HEK293 (cell line): ENCODE data around the gene PRKCE.

Experiments
- CTCF ChIA-PET: fragments of 350-600 bp; formaldehyde crosslinking; extraction: SDS; loops from one replicate; lab custom pipeline; 2021; ENCODE audit warnings: antibody characterized with exemption; lab: Yijun Ruan, JAX
- POLR2A ChIA-PET: fragments of 300-600 bp; formaldehyde crosslinking; extraction: SDS; loops from one replicate; lab custom pipeline; 2020; ENCODE audit warnings: antibody characterized with exemption, inconsistent platforms; lab: Yijun Ruan, JAX
- H3K27ac ChIP-seq: fragments of 200-500 bp; sonication (Bioruptor generic); 2 replicates; pipeline ENCODE4 v1.5.1; 2014; ENCODE audit warnings: low read depth, low read length, control low read depth, inconsistent platforms; ENCODE audit errors: extremely low read depth
- H3K36me3 ChIP-seq, 2 experiments: fragments of 200-500 bp in 1 of 2; sonication (Bioruptor generic) in 1 of 2; 1 replicate in 1 of 2; 2 replicates in 1 of 2; pipeline ENCODE4 v1.5.1; 2014 to 2017; ENCODE audit warnings: inconsistent platforms in 2 of 2, low read length in 2 of 2; ENCODE audit not compliant: control insufficient read depth in 2 of 2, insufficient read depth in 1 of 2
- H3K4me1 ChIP-seq: fragments of 200-500 bp; sonication (Bioruptor generic); 2 replicates; pipeline ENCODE4 v1.5.1; 2014; ENCODE audit warnings: mild to moderate bottlenecking, low read length, inconsistent platforms; ENCODE audit not compliant: control insufficient read depth, insufficient read depth
- H3K4me3 ChIP-seq: 2 replicates; pipeline ENCODE4 v1.5.1; 2011; ENCODE audit warnings: low read depth, mild to moderate bottlenecking, control low read depth, low read length, moderate library complexity
- H3K9me3 ChIP-seq: fragments of 200-500 bp; sonication (Bioruptor generic); 2 replicates; pipeline ENCODE4 v1.5.1; 2014; ENCODE audit warnings: low read depth, low read length, inconsistent platforms; ENCODE audit not compliant: control insufficient read depth, insufficient read depth
- ELK4 ChIP-seq: IDR thresholded peaks from 2 replicates; pipeline ENCODE4 v1.6.1; 2011; ENCODE audit warnings: mild to moderate bottlenecking, low read depth, low read length, borderline replicate concordance
- GLIS1 ChIP-seq: fragments of 450-650 bp; formaldehyde crosslinking; IDR thresholded peaks from 2 replicates; pipeline ENCODE4 v1.5.1; 2016; ENCODE audit warnings: missing biosample characterization, missing genetic modification characterization
- HIC1 ChIP-seq: fragments of 450-650 bp; formaldehyde crosslinking; IDR thresholded peaks from 2 replicates; pipeline ENCODE4 v1.5.1; 2016; ENCODE audit warnings: missing biosample characterization, missing genetic modification characterization
- HOXC10 ChIP-seq: sonication (generic); formaldehyde crosslinking; IDR thresholded peaks from 2 replicates; pipeline ENCODE4 v1.8.1; 2023; ENCODE audit warnings: mild to moderate bottlenecking, missing genetic modification reagents
- PRDM1 ChIP-seq: fragments of 450-650 bp; formaldehyde crosslinking; IDR thresholded peaks from 2 replicates; pipeline ENCODE4; 2016; ENCODE audit warnings: missing biosample characterization, missing genetic modification characterization
- TCF7L2 ChIP-seq: IDR thresholded peaks from 2 replicates; pipeline ENCODE4 v1.6.1; 2011; ENCODE audit warnings: low read depth, mild to moderate bottlenecking, inconsistent platforms, low read length, moderate library complexity, borderline replicate concordance
- TRIM28 ChIP-seq: IDR thresholded peaks from 2 replicates; pipeline ENCODE4 v1.6.1; 2011; ENCODE audit warnings: low read length, control low read depth, borderline replicate concordance
- ZFP37 ChIP-seq: fragments of 450-650 bp; formaldehyde crosslinking; IDR thresholded peaks from 2 replicates; pipeline ENCODE4 v1.5.1; 2016; ENCODE audit warnings: missing biosample characterization, missing genetic modification characterization
- ZNF112 ChIP-seq: fragments of 450-650 bp; formaldehyde crosslinking; IDR thresholded peaks from 2 replicates; pipeline ENCODE4 v1.5.0; 2017; ENCODE audit warnings: missing biosample characterization, missing genetic modification characterization
- ZNF157 ChIP-seq: fragments of 450-650 bp; formaldehyde crosslinking; IDR thresholded peaks from 2 replicates; pipeline ENCODE4 v1.5.1; 2016; ENCODE audit warnings: missing biosample characterization, missing genetic modification characterization
- ZNF175 ChIP-seq: fragments of 450-650 bp; formaldehyde crosslinking; IDR thresholded peaks from 2 replicates; pipeline ENCODE4 v1.5.1; 2016; ENCODE audit warnings: missing biosample characterization, missing genetic modification characterization
- ZNF23 ChIP-seq: fragments of 450-650 bp; formaldehyde crosslinking; IDR thresholded peaks from 2 replicates; pipeline ENCODE4 v1.5.1; 2016; ENCODE audit warnings: missing biosample characterization, missing genetic modification characterization, borderline replicate concordance
- ZNF311 ChIP-seq: fragments of 450-650 bp; formaldehyde crosslinking; IDR thresholded peaks from 2 replicates; pipeline ENCODE4 v1.5.1; 2017; ENCODE audit warnings: missing biosample characterization, missing genetic modification characterization, borderline replicate concordance
- ZNF335 ChIP-seq: fragments of 450-650 bp; formaldehyde crosslinking; conservative IDR thresholded peaks from 2 replicates; pipeline ENCODE4 v1.5.1; 2016; ENCODE audit warnings: missing biosample characterization, missing genetic modification characterization
- ZNF37A ChIP-seq: fragments of 450-650 bp; IDR thresholded peaks from 2 replicates; pipeline ENCODE4 v1.5.1; 2018; ENCODE audit warnings: missing biosample characterization, missing genetic modification characterization
- ZNF513 ChIP-seq: fragments of 450-650 bp; IDR thresholded peaks from 2 replicates; pipeline ENCODE4 v1.5.1; 2018; ENCODE audit warnings: missing biosample characterization, missing genetic modification characterization
- ZNF530 ChIP-seq: fragments of 450-650 bp; formaldehyde crosslinking; IDR thresholded peaks from 2 replicates; pipeline ENCODE4 v1.5.1; 2016; ENCODE audit warnings: low read depth, missing biosample characterization, missing genetic modification characterization
- ZNF544 ChIP-seq: fragments of 450-650 bp; formaldehyde crosslinking; IDR thresholded peaks from 2 replicates; pipeline ENCODE4 v1.5.0; 2017; ENCODE audit warnings: missing biosample characterization, missing genetic modification characterization
- ZNF658 ChIP-seq: fragments of 450-650 bp; formaldehyde crosslinking; IDR thresholded peaks from 2 replicates; pipeline ENCODE4; 2016; ENCODE audit warnings: missing biosample characterization, missing genetic modification characterization
- ZNF707 ChIP-seq: fragments of 450-650 bp; formaldehyde crosslinking; IDR thresholded peaks from 2 replicates; pipeline ENCODE4 v1.5.1; 2016; ENCODE audit warnings: missing biosample characterization, missing genetic modification characterization
- ZSCAN30 ChIP-seq: fragments of 450-650 bp; IDR thresholded peaks from 2 replicates; pipeline ENCODE4 v1.5.1; 2018; ENCODE audit warnings: missing biosample characterization, mild to moderate bottlenecking, missing genetic modification characterization, moderate library complexity

The PRKCE gene

GRCh38 chr2:45904946-45905631 is 253.6 kb downstream of the PRKCE start:
- POLR2A ChIA-PET = interaction anchor here (0.7 kb wide), 1 partner anchor 101 kb away, joined by 4 read pairs; no protein-coding TSS in a partner anchor
- H3K27ac ChIP-seq = no peak overlapping the region
- H3K36me3 ChIP-seq = no peaks in the 10 kb centered on the region
- CTCF ChIA-PET = no interaction called here
- no peak overlapping the region for H3K4me3 ChIP-seq
- H3K9me3 ChIP-seq = no peaks in the 10 kb centered on the region
- H3K4me1 ChIP-seq = no peaks in the 10 kb centered on the region; the same call in 1 of the 2 replicates
- TF ChIP-seq ZNF544 (tag by site-specific recombination) (no peak), ZNF311 (tag by site-specific recombination) (no peak), ZNF23 (no peak), ZNF530 (tag by site-specific recombination) (no peak), ZSCAN30 (no peak), ZNF335 (tag by site-specific recombination) (no peak), HIC1 (tag by site-specific recombination) (no peak), GLIS1 (no peak), ZFP37 (tag by site-specific recombination) (no peak), HOXC10 (CRISPR knock-in tag) (no peak), ZNF707 (no peak), PRDM1 (no peak), ZNF175 (tag by site-specific recombination) (no peak), TRIM28 (no peak), ZNF658 (no peak), ZNF157 (tag by site-specific recombination) (no peak), TCF7L2 (no peak)

- Histone ChIP-seq H3K27ac (no peak overlapping the region), H3K36me3 (no peaks in the 10 kb centered on the region), H3K4me1 (peaks cover 4% of the 10 kb centered on the region; the same call in 1 of the 2 replicates), H3K9me3 (no peaks in the 10 kb centered on the region), H3K4me3 (no peak overlapping the region)
- POLR2A ChIA-PET = interaction anchor here (0.7 kb wide), 1 partner anchor 101 kb away, joined by 4 read pairs; no protein-coding TSS in a partner anchor
- TF ChIP-seq ZNF513 (tag by site-specific recombination) (no peak), ZNF37A (no peak), ZNF112 (tag by site-specific recombination) (no peak), ELK4 (no peak)
- CTCF ChIA-PET = interaction anchor here (0.6 kb wide), 1 partner anchor 125 kb away, joined by 3 read pairs; no protein-coding TSS in a partner anchor
Observed at GRCh38 chr2:45905632-45905958, 254.1 kb downstream of the PRKCE start.
